BJ (cell line): ENCODE measurements around the gene CLCNKB. TPM values are rescaled to one million over a fixed set of nuclear protein-coding genes. Genes with fewer than 3 reads are reported as not detected.
"Not testable (repeated sequence)": the region's sequence is repeated elsewhere in the genome, so short reads cannot be mapped to it uniquely, and the experiment has no call there.

Experiments
- CTCF ChIA-PET: fragments of 350-600 bp; formaldehyde crosslinking; extraction: SDS; loops from one replicate; lab custom pipeline; 2021; ENCODE audit warnings: antibody characterized with exemption, inconsistent platforms; lab: Yijun Ruan, JAX
- POLR2A ChIA-PET: fragments of 300-600 bp; sonication (Branson Sonifier 250); formaldehyde crosslinking; extraction: SDS; loops from one replicate; lab custom pipeline; 2021; ENCODE audit warnings: antibody characterized with exemption; lab: Charles Lee
- DNase-seq: peaks from one replicate; pipeline ENCODE4 v3.0.0-alpha.2; 2011; ENCODE audit warnings: low read depth
- H3K27me3 ChIP-seq: 2 replicates; pipeline ENCODE4 v1.6.0; 2011; ENCODE audit warnings: low read length; ENCODE audit not compliant: control insufficient read depth, insufficient read depth
- H3K36me3 ChIP-seq: 2 replicates; pipeline ENCODE4 v1.5.1; 2011; ENCODE audit warnings: low read length; ENCODE audit not compliant: control insufficient read depth, insufficient read depth
- H3K4me3 ChIP-seq: 2 replicates; pipeline ENCODE4 v1.5.1; 2011; ENCODE audit warnings: low read depth, mild to moderate bottlenecking, control low read depth, low read length
- polyA plus RNA-seq: library from polyadenylated mRNA; depleted of rRNA; stranded (reverse); fragments of >200 nt; gene quantifications from 2 replicates; pipeline ENCODE4 v1.2.3, GENCODE V29; 2011
- TF ChIP-seq, protein P1 (sequence below): IDR thresholded peaks from 2 replicates; pipeline ENCODE4 v1.5.1; 2011; ENCODE audit warnings: low read depth, mild to moderate bottlenecking, control low read depth, inconsistent platforms, low read length, moderate library complexity; ENCODE audit not compliant: insufficient read depth

Gene CLCNKB
- polyA plus RNA-seq, 1 experiment: 0.83 TPM

DNA sequence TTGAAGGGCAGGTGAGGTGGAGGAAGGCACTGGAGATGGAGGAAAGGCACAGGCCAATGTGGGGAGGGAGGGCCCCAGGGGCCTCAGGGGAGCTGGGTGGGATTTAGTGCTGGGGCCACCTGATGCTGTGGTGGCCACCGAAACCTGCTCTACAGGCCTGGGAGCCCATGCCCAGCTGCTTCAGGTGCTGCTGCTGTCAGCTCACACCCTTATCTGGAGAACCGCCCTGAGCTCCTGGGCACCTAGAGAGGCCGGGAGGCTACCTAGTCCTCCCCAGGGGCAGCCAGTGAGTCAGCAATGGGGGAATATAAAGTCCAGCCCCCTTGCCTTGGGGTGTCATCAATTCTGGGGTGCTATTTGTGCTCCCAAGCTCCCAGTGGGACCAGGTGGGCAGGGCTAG, 17.7 kb downstream of the CLCNKB start:
- Histone ChIP-seq H3K36me3 (no peaks in the 10 kb centered on the region), H3K27me3 (0 out of 2 replicates have a peak, but pooled peaks cover 2% of the 10 kb centered on the region), H3K4me3 (no peak overlapping the region)
- no peak for DNase-seq
- CTCF ChIA-PET: interaction anchor here (1.1 to 1.3 kb wide), 2 partner anchors 12 to 52 kb away, joined by 3 read pairs; no protein-coding TSS in a partner anchor
- TF ChIP-seq, protein P1, sequence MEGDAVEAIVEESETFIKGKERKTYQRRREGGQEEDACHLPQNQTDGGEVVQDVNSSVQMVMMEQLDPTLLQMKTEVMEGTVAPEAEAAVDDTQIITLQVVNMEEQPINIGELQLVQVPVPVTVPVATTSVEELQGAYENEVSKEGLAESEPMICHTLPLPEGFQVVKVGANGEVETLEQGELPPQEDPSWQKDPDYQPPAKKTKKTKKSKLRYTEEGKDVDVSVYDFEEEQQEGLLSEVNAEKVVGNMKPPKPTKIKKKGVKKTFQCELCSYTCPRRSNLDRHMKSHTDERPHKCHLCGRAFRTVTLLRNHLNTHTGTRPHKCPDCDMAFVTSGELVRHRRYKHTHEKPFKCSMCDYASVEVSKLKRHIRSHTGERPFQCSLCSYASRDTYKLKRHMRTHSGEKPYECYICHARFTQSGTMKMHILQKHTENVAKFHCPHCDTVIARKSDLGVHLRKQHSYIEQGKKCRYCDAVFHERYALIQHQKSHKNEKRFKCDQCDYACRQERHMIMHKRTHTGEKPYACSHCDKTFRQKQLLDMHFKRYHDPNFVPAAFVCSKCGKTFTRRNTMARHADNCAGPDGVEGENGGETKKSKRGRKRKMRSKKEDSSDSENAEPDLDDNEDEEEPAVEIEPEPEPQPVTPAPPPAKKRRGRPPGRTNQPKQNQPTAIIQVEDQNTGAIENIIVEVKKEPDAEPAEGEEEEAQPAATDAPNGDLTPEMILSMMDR: no peak
- POLR2A ChIA-PET: no interaction called here

DNA sequence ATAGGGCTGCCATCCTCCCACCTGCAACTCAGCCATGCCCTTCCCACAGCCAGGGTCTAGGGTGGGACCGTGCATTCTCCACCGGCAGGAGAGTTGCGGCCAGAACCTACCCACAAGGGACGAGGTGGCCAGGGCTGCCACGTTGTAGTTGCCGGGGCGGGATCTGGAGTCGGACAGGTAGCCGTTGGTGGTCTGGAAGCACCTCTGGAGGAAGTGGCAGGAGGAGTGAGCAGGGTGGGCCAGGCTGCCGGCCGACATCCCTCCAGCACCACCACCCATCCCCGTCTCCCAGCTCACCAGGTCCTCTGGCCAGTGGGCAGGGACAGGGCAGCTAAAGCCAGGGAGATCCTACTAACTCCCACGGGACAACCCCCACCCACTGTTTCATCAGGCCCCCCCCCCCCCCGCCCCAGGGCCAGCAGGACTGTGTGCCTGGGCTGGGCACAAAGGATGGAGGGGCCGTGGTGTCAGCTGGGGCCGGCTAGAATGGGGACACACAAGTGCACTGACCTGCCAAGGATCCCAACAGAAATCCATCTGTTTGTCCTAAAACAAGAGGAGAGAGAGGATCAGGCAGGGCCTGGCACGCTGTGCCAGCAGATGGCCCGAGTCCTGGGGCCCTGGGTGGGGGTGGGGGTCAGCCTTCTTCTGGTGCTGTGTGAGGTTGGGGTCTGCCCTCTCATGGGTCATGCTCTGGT, 18.6 kb downstream of the CLCNKB start:
- ChIA-PET CTCF (interaction anchor here (0.7 kb wide), 2 partner anchors 17 to 29 kb away, joined by 3 read pairs; no protein-coding TSS in a partner anchor), POLR2A (interaction anchor here (0.6 kb wide), 1 partner anchor 10 kb away, joined by 6 read pairs; no protein-coding TSS in a partner anchor)
- not testable (repeated sequence) for H3K27me3 ChIP-seq, DNase-seq, H3K4me3 ChIP-seq, H3K36me3 ChIP-seq

- H3K27me3 ChIP-seq, H3K36me3 ChIP-seq, DNase-seq, H3K4me3 ChIP-seq, POLR2A ChIA-PET: not testable (repeated sequence)
- CTCF ChIA-PET: interaction anchor here (0.7 kb wide), 2 partner anchors 17 to 30 kb away, joined by 3 read pairs; no protein-coding TSS in a partner anchor
Observed at GRCh38 chr1:16062687-16063075, 19.1 kb downstream of the CLCNKB start.

- H3K4me3 ChIP-seq: no peak overlapping the region
- no peak for DNase-seq
- H3K36me3 ChIP-seq: no peaks in the 10 kb centered on the region
- H3K27me3 ChIP-seq: 0 out of 2 replicates have a peak, but pooled peaks cover 2% of the 10 kb centered on the region
- POLR2A ChIA-PET: no interaction called here
- CTCF ChIA-PET: interaction anchor here (0.7 to 2.1 kb wide), 6 partner anchors 8 to 31 kb away, joined by 3 to 10 read pairs (median 4); partner anchors contain the start of gene FAM131C
- TF ChIP-seq, protein P1: no peak
Observed at GRCh38 chr1:16063226-16063829, 19.7 kb downstream of the CLCNKB start.

DNA sequence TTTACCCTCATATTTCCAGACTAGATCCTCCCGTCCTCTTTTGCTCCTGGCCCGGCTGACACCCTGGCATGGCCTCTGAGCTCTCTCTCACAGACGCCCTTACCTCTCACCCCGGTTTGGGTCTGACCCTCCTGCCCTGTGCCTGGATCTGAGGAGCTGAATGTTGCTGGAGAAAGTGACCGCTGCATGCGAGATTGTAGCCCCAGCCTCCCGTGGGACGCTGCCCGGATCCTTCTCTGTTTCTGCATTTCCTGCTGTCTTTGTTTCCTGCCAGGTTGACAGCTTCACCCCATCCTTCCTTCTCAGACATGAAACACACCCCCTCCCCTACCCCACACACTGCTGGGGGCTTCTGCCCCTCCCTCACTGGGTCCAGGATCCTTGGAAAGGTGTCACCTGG, 20.3 kb downstream of the CLCNKB start:
- 0 out of 2 replicates have a peak, but pooled peaks cover 2% of the 10 kb centered on the region for H3K27me3 ChIP-seq
- ChIA-PET POLR2A (no interaction called here), CTCF (interaction anchor here (1.3 to 2.1 kb wide), 4 partner anchors 8 to 31 kb away, joined by 3 to 10 read pairs (median 6); partner anchors contain the start of gene FAM131C)
- no peak for DNase-seq
- no peak overlapping the region for H3K4me3 ChIP-seq
- TF ChIP-seq, protein P1: no peak
- H3K36me3 ChIP-seq: no peaks in the 10 kb centered on the region

GRCh38 chr1:16064536-16065268, 21.1 kb downstream of the CLCNKB start:
- POLR2A ChIA-PET: no interaction called here
- Histone ChIP-seq H3K36me3 (no peaks in the 10 kb centered on the region), H3K4me3 (no peak overlapping the region), H3K27me3 (0 out of 2 replicates have a peak, but pooled peaks cover 2% of the 10 kb centered on the region)
- no peak for DNase-seq
- TF ChIP-seq, protein P1: no peak
- CTCF ChIA-PET: interaction anchor here (0.6 to 2.1 kb wide), 5 partner anchors 9 to 32 kb away, joined by 3 to 10 read pairs (median 4); partner anchors contain the start of gene FAM131C
